WTC11 (cell line): Measurements from ENCODE around the gene MYH10. TPM values are rescaled to one million over a fixed set of nuclear protein-coding genes. Genes with fewer than 3 reads are reported as not detected.

Source experiments
- ATAC-seq: fragments of 200-7000 bp; cut with Tn5 transposase; 2 replicates; pipeline ENCODE4 v1.10.0; 2021; ENCODE audit warnings: mild to moderate bottlenecking, moderate library complexity
- CTCF ChIA-PET: fragments of 300-600 bp; sonication (Branson Sonifier 250); formaldehyde crosslinking; loops from one replicate; lab custom pipeline; 2021; ENCODE audit warnings: antibody characterized with exemption; lab: Charles Lee
- POLR2A ChIA-PET: fragments of 350-600 bp; sonication (Branson Sonifier 250); formaldehyde crosslinking; loops from one replicate; lab custom pipeline; 2021; ENCODE audit warnings: antibody characterized with exemption; lab: Charles Lee
- DNase-seq: peaks from one replicate; pipeline ENCODE4 v3.0.0; 2021; ENCODE audit warnings: low spot score
- H3K27ac Mint-ChIP-seq: 2 replicates; pipeline ENCODE4 v1.8.0; 2021; ENCODE audit warnings: mixed read lengths
- H3K27me3 Mint-ChIP-seq: 2 replicates; pipeline ENCODE4 v1.8.0; 2021; ENCODE audit warnings: low read depth, mild to moderate bottlenecking, moderate library complexity, mixed read lengths
- H3K36me3 Mint-ChIP-seq: 2 replicates; pipeline ENCODE4 v1.8.0; 2021; ENCODE audit warnings: mixed read lengths
- H3K4me1 Mint-ChIP-seq: 2 replicates; pipeline ENCODE4 v1.8.0; 2022; ENCODE audit warnings: mixed read lengths
- H3K4me3 Mint-ChIP-seq: 2 replicates; pipeline ENCODE4 v1.8.0; 2021; ENCODE audit warnings: mild to moderate bottlenecking, moderate library complexity, mixed read lengths
- H3K9me3 Mint-ChIP-seq: 2 replicates; pipeline ENCODE4 v1.8.0; 2021; ENCODE audit warnings: mixed read lengths
- CDX4 ChIP-seq: fragments of 250-450 bp; sonication (Bioruptor Pico); IDR thresholded peaks from 2 replicates; pipeline ENCODE4 v1.9.0; 2021; ENCODE audit warnings: moderate library complexity, mild to moderate bottlenecking, inconsistent platforms, borderline replicate concordance
- CTCF ChIP-seq: fragments of 200-600 bp; IDR thresholded peaks from 2 replicates; pipeline ENCODE4 v1.8.0; 2022; ENCODE audit warnings: antibody characterized with exemption
- ESRRA ChIP-seq: sonication (generic); formaldehyde crosslinking; IDR thresholded peaks from 2 replicates; pipeline ENCODE4 v1.8.1; 2022; ENCODE audit warnings: mild to moderate bottlenecking, missing genetic modification reagents, borderline replicate concordance
- ETV6 ChIP-seq: sonication (generic); formaldehyde crosslinking; IDR thresholded peaks from 2 replicates; pipeline ENCODE4 v1.8.1; 2022; ENCODE audit warnings: mild to moderate bottlenecking, missing genetic modification reagents
- FOXP1 ChIP-seq: sonication (generic); formaldehyde crosslinking; IDR thresholded peaks from 2 replicates; pipeline ENCODE4 v1.8.0; 2022; ENCODE audit warnings: missing genetic modification reagents, mild to moderate bottlenecking, moderate library complexity, borderline replicate concordance
- FOXP4 ChIP-seq: sonication (generic); formaldehyde crosslinking; IDR thresholded peaks from 2 replicates; pipeline ENCODE4 v1.8.0; 2022; ENCODE audit warnings: mild to moderate bottlenecking, missing genetic modification reagents
- JAZF1 ChIP-seq: fragments of 250-450 bp; sonication (Bioruptor Pico); IDR thresholded peaks from 2 replicates; pipeline ENCODE4 v1.9.0; 2021; ENCODE audit warnings: moderate library complexity, mild to moderate bottlenecking, inconsistent platforms
- KAT7 ChIP-seq: sonication (generic); formaldehyde crosslinking; IDR thresholded peaks from 2 replicates; pipeline ENCODE4 v1.8.1; 2023; ENCODE audit warnings: missing genetic modification reagents, mild to moderate bottlenecking, borderline replicate concordance
- MAX ChIP-seq: sonication (generic); formaldehyde crosslinking; IDR thresholded peaks from 2 replicates; pipeline ENCODE4 v1.8.0; 2022; ENCODE audit warnings: mild to moderate bottlenecking, missing genetic modification reagents
- MYBL2 ChIP-seq: sonication (generic); formaldehyde crosslinking; IDR thresholded peaks from 2 replicates; pipeline ENCODE4 v1.8.1; 2023; ENCODE audit warnings: mild to moderate bottlenecking, moderate library complexity, missing genetic modification reagents
- NR2C2 ChIP-seq: sonication (generic); formaldehyde crosslinking; IDR thresholded peaks from 2 replicates; pipeline ENCODE4 v1.8.0; 2022; ENCODE audit warnings: mild to moderate bottlenecking, missing genetic modification reagents
- NR3C1 ChIP-seq: sonication (generic); formaldehyde crosslinking; conservative IDR thresholded peaks from 2 replicates; pipeline ENCODE4 v1.8.1; 2023; ENCODE audit warnings: low read depth, mild to moderate bottlenecking, missing genetic modification reagents
- RELA ChIP-seq: sonication (generic); formaldehyde crosslinking; IDR thresholded peaks from 2 replicates; pipeline ENCODE4 v1.8.1; 2022; ENCODE audit warnings: missing genetic modification reagents, mild to moderate bottlenecking, borderline replicate concordance
- TEAD4 ChIP-seq: sonication (generic); formaldehyde crosslinking; IDR thresholded peaks from 2 replicates; pipeline ENCODE4 v1.8.0; 2022; ENCODE audit warnings: mild to moderate bottlenecking, missing genetic modification reagents
- ZNF263 ChIP-seq: sonication (generic); formaldehyde crosslinking; IDR thresholded peaks from 2 replicates; pipeline ENCODE4 v1.8.1; 2022; ENCODE audit warnings: low read depth, mild to moderate bottlenecking, moderate library complexity, missing genetic modification reagents
- ZNF423 ChIP-seq: fragments of 250-450 bp; sonication (Bioruptor Pico); IDR thresholded peaks from 2 replicates; pipeline ENCODE4 v2.1.2; 2022; ENCODE audit warnings: mild to moderate bottlenecking, moderate library complexity
- ZNF671 ChIP-seq: fragments of 250-450 bp; sonication (Bioruptor Pico); IDR thresholded peaks from 2 replicates; pipeline ENCODE4 v1.8.0; 2021; ENCODE audit warnings: mild to moderate bottlenecking
- total RNA-seq: library from RNA; stranded (reverse); gene quantifications from 3 replicates; pipeline ENCODE4 v1.2.3, GENCODE V29; 2021
- TF ChIP-seq, protein P1 (sequence below): sonication (generic); formaldehyde crosslinking; IDR thresholded peaks from 2 replicates; pipeline ENCODE4 v1.8.1; 2022; ENCODE audit warnings: missing genetic modification reagents, borderline replicate concordance
- TF ChIP-seq, protein P2 (sequence below): sonication (generic); formaldehyde crosslinking; IDR thresholded peaks from 2 replicates; pipeline ENCODE4 v1.8.1; 2023; ENCODE audit warnings: mild to moderate bottlenecking, missing genetic modification reagents
- TF ChIP-seq, protein P3 (sequence below): fragments of 250-450 bp; sonication (Bioruptor Pico); IDR thresholded peaks from 2 replicates; pipeline ENCODE4 v1.9.0; 2021; ENCODE audit warnings: mild to moderate bottlenecking, borderline replicate concordance
- TF ChIP-seq, protein P4 (sequence below): sonication (generic); formaldehyde crosslinking; IDR thresholded peaks from 2 replicates; pipeline ENCODE4 v1.8.1; 2023; ENCODE audit warnings: mild to moderate bottlenecking, missing genetic modification reagents

MYH10 gene
- total RNA-seq, 1 experiment from 2014 or later, result 231 TPM

DNA sequence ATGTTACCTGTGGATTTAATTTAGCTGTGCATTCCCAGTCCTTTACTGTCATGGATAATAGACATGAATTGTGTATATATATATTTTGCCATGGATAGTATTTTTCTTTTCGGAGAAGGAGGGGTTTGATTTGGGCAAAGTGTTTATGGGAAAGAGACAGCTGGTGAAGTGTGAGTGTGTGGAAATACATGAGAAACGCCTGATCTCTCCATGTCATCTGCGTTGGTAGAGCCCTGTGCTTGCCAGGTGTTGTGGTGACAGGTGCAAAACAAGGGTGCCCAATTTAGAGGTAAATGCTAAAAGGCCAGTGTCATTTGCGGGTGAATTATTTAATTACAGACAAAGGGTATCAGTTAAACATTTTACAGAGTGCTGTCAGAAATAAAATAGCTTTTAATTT is 171.4 kb downstream of the MYH10 start (continued):
- TF ChIP-seq MYBL2 (CRISPR knock-in tag) (no peak), FOXP1 (CRISPR knock-in tag) (no peak), CTCF (no peak)

DNA sequence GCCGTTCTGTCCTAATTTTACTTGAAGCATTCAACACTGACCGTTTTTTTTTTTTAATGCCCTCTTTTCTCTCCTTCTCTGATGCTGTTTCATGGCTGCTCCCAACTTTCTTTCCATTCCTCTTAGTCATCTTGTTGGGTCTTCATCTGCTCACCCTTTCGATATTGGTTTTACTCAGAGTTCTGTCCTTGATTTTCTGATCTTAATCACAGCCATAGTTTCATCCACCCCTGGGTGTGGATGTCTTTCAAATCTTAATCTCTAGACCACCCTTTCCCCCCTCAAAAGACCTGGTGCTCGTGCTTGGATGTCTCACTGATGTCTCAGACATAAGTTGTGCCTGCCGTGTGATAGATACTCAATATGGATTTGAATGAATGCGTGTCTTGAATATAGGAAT is 172.4 kb downstream of the MYH10 start:
- no peaks in the 10 kb centered on the region for H3K4me1 Mint-ChIP-seq
- ChIA-PET CTCF (no interaction called here), POLR2A (no interaction called here)
- H3K4me3 Mint-ChIP-seq, result no peak overlapping the region
- H3K36me3 Mint-ChIP-seq, result peaks cover 37% of the 10 kb centered on the region
- no peaks in the 10 kb centered on the region for H3K27me3 Mint-ChIP-seq
- no peak for DNase-seq
- no peaks in the 10 kb centered on the region for H3K9me3 Mint-ChIP-seq
- no peak overlapping the region for H3K27ac Mint-ChIP-seq
- ATAC-seq, result no peak
- TF ChIP-seq FOXP4 (CRISPR knock-in tag), result no peak
- no peak for TF ChIP-seq ZNF423 (CRISPR knock-in tag)
- no peak for TF ChIP-seq ETV6
- TF ChIP-seq RELA (CRISPR knock-in tag), result no peak
- TF ChIP-seq NR2C2 (CRISPR knock-in tag), result no peak
- TF ChIP-seq MAX (CRISPR knock-in tag), result no peak
- no peak for TF ChIP-seq CDX4 (CRISPR knock-in tag)
- no peak for TF ChIP-seq KAT7 (CRISPR knock-in tag)
- TF ChIP-seq TEAD4 (CRISPR knock-in tag), result no peak
- TF ChIP-seq JAZF1 (CRISPR knock-in tag), result no peak
- TF ChIP-seq ZNF263, result no peak
- no peak for TF ChIP-seq ZNF671 (CRISPR knock-in tag)
- TF ChIP-seq, protein P1, sequence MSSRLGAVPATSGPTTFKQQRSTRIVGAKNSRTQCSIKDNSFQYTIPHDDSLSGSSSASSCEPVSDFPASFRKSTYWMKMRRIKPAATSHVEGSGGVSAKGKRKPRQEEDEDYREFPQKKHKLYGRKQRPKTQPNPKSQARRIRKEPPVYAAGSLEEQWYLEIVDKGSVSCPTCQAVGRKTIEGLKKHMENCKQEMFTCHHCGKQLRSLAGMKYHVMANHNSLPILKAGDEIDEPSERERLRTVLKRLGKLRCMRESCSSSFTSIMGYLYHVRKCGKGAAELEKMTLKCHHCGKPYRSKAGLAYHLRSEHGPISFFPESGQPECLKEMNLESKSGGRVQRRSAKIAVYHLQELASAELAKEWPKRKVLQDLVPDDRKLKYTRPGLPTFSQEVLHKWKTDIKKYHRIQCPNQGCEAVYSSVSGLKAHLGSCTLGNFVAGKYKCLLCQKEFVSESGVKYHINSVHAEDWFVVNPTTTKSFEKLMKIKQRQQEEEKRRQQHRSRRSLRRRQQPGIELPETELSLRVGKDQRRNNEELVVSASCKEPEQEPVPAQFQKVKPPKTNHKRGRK (CRISPR knock-in tag), result no peak
- no peak for TF ChIP-seq ESRRA (CRISPR knock-in tag)
- TF ChIP-seq, protein P2, sequence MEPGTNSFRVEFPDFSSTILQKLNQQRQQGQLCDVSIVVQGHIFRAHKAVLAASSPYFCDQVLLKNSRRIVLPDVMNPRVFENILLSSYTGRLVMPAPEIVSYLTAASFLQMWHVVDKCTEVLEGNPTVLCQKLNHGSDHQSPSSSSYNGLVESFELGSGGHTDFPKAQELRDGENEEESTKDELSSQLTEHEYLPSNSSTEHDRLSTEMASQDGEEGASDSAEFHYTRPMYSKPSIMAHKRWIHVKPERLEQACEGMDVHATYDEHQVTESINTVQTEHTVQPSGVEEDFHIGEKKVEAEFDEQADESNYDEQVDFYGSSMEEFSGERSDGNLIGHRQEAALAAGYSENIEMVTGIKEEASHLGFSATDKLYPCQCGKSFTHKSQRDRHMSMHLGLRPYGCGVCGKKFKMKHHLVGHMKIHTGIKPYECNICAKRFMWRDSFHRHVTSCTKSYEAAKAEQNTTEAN (CRISPR knock-in tag), result no peak
- TF ChIP-seq, protein P3, sequence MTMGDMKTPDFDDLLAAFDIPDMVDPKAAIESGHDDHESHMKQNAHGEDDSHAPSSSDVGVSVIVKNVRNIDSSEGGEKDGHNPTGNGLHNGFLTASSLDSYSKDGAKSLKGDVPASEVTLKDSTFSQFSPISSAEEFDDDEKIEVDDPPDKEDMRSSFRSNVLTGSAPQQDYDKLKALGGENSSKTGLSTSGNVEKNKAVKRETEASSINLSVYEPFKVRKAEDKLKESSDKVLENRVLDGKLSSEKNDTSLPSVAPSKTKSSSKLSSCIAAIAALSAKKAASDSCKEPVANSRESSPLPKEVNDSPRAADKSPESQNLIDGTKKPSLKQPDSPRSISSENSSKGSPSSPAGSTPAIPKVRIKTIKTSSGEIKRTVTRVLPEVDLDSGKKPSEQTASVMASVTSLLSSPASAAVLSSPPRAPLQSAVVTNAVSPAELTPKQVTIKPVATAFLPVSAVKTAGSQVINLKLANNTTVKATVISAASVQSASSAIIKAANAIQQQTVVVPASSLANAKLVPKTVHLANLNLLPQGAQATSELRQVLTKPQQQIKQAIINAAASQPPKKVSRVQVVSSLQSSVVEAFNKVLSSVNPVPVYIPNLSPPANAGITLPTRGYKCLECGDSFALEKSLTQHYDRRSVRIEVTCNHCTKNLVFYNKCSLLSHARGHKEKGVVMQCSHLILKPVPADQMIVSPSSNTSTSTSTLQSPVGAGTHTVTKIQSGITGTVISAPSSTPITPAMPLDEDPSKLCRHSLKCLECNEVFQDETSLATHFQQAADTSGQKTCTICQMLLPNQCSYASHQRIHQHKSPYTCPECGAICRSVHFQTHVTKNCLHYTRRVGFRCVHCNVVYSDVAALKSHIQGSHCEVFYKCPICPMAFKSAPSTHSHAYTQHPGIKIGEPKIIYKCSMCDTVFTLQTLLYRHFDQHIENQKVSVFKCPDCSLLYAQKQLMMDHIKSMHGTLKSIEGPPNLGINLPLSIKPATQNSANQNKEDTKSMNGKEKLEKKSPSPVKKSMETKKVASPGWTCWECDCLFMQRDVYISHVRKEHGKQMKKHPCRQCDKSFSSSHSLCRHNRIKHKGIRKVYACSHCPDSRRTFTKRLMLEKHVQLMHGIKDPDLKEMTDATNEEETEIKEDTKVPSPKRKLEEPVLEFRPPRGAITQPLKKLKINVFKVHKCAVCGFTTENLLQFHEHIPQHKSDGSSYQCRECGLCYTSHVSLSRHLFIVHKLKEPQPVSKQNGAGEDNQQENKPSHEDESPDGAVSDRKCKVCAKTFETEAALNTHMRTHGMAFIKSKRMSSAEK (CRISPR knock-in tag), result no peak
- TF ChIP-seq, protein P4, sequence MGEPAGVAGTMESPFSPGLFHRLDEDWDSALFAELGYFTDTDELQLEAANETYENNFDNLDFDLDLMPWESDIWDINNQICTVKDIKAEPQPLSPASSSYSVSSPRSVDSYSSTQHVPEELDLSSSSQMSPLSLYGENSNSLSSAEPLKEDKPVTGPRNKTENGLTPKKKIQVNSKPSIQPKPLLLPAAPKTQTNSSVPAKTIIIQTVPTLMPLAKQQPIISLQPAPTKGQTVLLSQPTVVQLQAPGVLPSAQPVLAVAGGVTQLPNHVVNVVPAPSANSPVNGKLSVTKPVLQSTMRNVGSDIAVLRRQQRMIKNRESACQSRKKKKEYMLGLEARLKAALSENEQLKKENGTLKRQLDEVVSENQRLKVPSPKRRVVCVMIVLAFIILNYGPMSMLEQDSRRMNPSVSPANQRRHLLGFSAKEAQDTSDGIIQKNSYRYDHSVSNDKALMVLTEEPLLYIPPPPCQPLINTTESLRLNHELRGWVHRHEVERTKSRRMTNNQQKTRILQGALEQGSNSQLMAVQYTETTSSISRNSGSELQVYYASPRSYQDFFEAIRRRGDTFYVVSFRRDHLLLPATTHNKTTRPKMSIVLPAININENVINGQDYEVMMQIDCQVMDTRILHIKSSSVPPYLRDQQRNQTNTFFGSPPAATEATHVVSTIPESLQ (CRISPR knock-in tag), result no peak
- TF ChIP-seq NR3C1 (CRISPR knock-in tag), result no peak
